Esophagus muscularis mucosa (tissue), 4 donors: ENCODE measurements around the gene ARHGAP31.

Source experiments
- CTCF ChIP-seq, 3 experiments: fragments of 200-600 bp in 2 of 3; fragments of 450-650 bp in 1 of 3; sonication (generic) in 2 of 3; IDR thresholded peaks; one replicate each; pipeline ENCODE4 v1.5.1; 2017 to 2019; ENCODE audit warnings: antibody characterized with exemption in 3 of 3, mild to moderate bottlenecking in 2 of 3, moderate library complexity in 1 of 3
- EP300 ChIP-seq: sonication (generic); formaldehyde crosslinking; IDR thresholded peaks from one replicate; pipeline ENCODE4 v1.6.1; 2017; ENCODE audit warnings: antibody characterized with exemption
- POLR2A ChIP-seq: fragments of 450-650 bp; IDR thresholded peaks from one replicate; pipeline ENCODE4 v1.6.1; 2017; ENCODE audit warnings: antibody characterized with exemption, moderate library complexity, mild to moderate bottlenecking, low read depth
- POLR2AphosphoS5 ChIP-seq, 2 donors: sonication (generic); formaldehyde crosslinking; IDR thresholded peaks; one replicate each; pipeline ENCODE4 v1.6.1; 2017; ENCODE audit warnings: antibody characterized with exemption in 2 of 2

- TF ChIP-seq CTCF (IDR thresholded peaks at IDR 0.05) (no peak), POLR2A (no peak), POLR2AphosphoS5 (IDR thresholded peaks at IDR 0.05) (no peak), EP300 (no peak)
Measured at GRCh38 chr3:119402791-119403190, 108.6 kb downstream of the ARHGAP31 start.
